WTC11 (cell line): ENCODE measurements around the gene DNM3. TPM values are rescaled to one million over a fixed set of nuclear protein-coding genes. Genes with fewer than 3 reads are reported as not detected.

Experiments
- ATAC-seq: fragments of 200-7000 bp; cut with Tn5 transposase; 2 replicates; pipeline ENCODE4 v1.10.0; 2021; ENCODE audit warnings: mild to moderate bottlenecking, moderate library complexity
- CTCF ChIA-PET: fragments of 300-600 bp; sonication (Branson Sonifier 250); formaldehyde crosslinking; loops from one replicate; lab custom pipeline; 2021; ENCODE audit warnings: antibody characterized with exemption; lab: Charles Lee
- POLR2A ChIA-PET: fragments of 350-600 bp; sonication (Branson Sonifier 250); formaldehyde crosslinking; loops from one replicate; lab custom pipeline; 2021; ENCODE audit warnings: antibody characterized with exemption; lab: Charles Lee
- DNase-seq: peaks from one replicate; pipeline ENCODE4 v3.0.0; 2021; ENCODE audit warnings: low spot score
- H3K27ac Mint-ChIP-seq: 2 replicates; pipeline ENCODE4 v1.8.0; 2021; ENCODE audit warnings: mixed read lengths
- H3K27me3 Mint-ChIP-seq: 2 replicates; pipeline ENCODE4 v1.8.0; 2021; ENCODE audit warnings: low read depth, mild to moderate bottlenecking, moderate library complexity, mixed read lengths
- H3K36me3 Mint-ChIP-seq: 2 replicates; pipeline ENCODE4 v1.8.0; 2021; ENCODE audit warnings: mixed read lengths
- H3K4me1 Mint-ChIP-seq: 2 replicates; pipeline ENCODE4 v1.8.0; 2022; ENCODE audit warnings: mixed read lengths
- H3K4me3 Mint-ChIP-seq: 2 replicates; pipeline ENCODE4 v1.8.0; 2021; ENCODE audit warnings: mild to moderate bottlenecking, moderate library complexity, mixed read lengths
- H3K9me3 Mint-ChIP-seq: 2 replicates; pipeline ENCODE4 v1.8.0; 2021; ENCODE audit warnings: mixed read lengths
- AR ChIP-seq: fragments of 250-450 bp; sonication (Bioruptor Pico); IDR thresholded peaks from 2 replicates; pipeline ENCODE4 v1.9.0; 2021; ENCODE audit warnings: mild to moderate bottlenecking
- ATF2 ChIP-seq: sonication (generic); formaldehyde crosslinking; IDR thresholded peaks from 2 replicates; pipeline ENCODE4 v1.8.1; 2022; ENCODE audit warnings: low read depth, missing genetic modification reagents, borderline replicate concordance
- ETV6 ChIP-seq: sonication (generic); formaldehyde crosslinking; IDR thresholded peaks from 2 replicates; pipeline ENCODE4 v1.8.1; 2022; ENCODE audit warnings: mild to moderate bottlenecking, missing genetic modification reagents
- FOXK1 ChIP-seq: sonication (generic); formaldehyde crosslinking; IDR thresholded peaks from 2 replicates; pipeline ENCODE4 v1.8.0; 2022; ENCODE audit warnings: mild to moderate bottlenecking, moderate library complexity, missing genetic modification reagents
- HMGA2 ChIP-seq: fragments of 250-450 bp; sonication (Bioruptor Pico); IDR thresholded peaks from 2 replicates; pipeline ENCODE4 v1.4.0; 2021; ENCODE audit warnings: mild to moderate bottlenecking, moderate library complexity
- MAX ChIP-seq: sonication (generic); formaldehyde crosslinking; IDR thresholded peaks from 2 replicates; pipeline ENCODE4 v1.8.0; 2022; ENCODE audit warnings: mild to moderate bottlenecking, missing genetic modification reagents
- NFE2L1 ChIP-seq: sonication (generic); formaldehyde crosslinking; IDR thresholded peaks from 2 replicates; pipeline ENCODE4 v1.8.1; 2023; ENCODE audit warnings: missing genetic modification reagents
- NR1H2 ChIP-seq: sonication (generic); formaldehyde crosslinking; IDR thresholded peaks from 2 replicates; pipeline ENCODE4 v1.9.0; 2021; ENCODE audit warnings: mild to moderate bottlenecking, moderate library complexity, missing genetic modification reagents
- OVOL2 ChIP-seq: fragments of 250-450 bp; sonication (Bioruptor Pico); IDR thresholded peaks from 2 replicates; pipeline ENCODE4 v1.9.0; 2021; ENCODE audit warnings: mild to moderate bottlenecking, borderline replicate concordance
- PRDM15 ChIP-seq: sonication (generic); formaldehyde crosslinking; IDR thresholded peaks from 2 replicates; pipeline ENCODE4 v1.8.0; 2022; ENCODE audit warnings: missing genetic modification reagents
- PREB ChIP-seq: sonication (generic); formaldehyde crosslinking; IDR thresholded peaks from 2 replicates; pipeline ENCODE4 v1.8.1; 2022; ENCODE audit warnings: mild to moderate bottlenecking, missing genetic modification reagents, moderate library complexity, borderline replicate concordance
- SMAD3 ChIP-seq: sonication (generic); formaldehyde crosslinking; IDR thresholded peaks from 2 replicates; pipeline ENCODE4 v1.8.0; 2022; ENCODE audit warnings: missing genetic modification reagents, mild to moderate bottlenecking, borderline replicate concordance
- SOX15 ChIP-seq: fragments of 250-450 bp; sonication (Bioruptor Pico); IDR thresholded peaks from 2 replicates; pipeline ENCODE4 v1.9.0; 2021; ENCODE audit warnings: mild to moderate bottlenecking
- ZNF263 ChIP-seq: sonication (generic); formaldehyde crosslinking; IDR thresholded peaks from 2 replicates; pipeline ENCODE4 v1.8.1; 2022; ENCODE audit warnings: low read depth, mild to moderate bottlenecking, moderate library complexity, missing genetic modification reagents
- ZNF281 ChIP-seq: sonication (generic); formaldehyde crosslinking; IDR thresholded peaks from 2 replicates; pipeline ENCODE4 v1.8.0; 2023; ENCODE audit warnings: mild to moderate bottlenecking, missing genetic modification reagents
- ZNF671 ChIP-seq: fragments of 250-450 bp; sonication (Bioruptor Pico); IDR thresholded peaks from 2 replicates; pipeline ENCODE4 v1.8.0; 2021; ENCODE audit warnings: mild to moderate bottlenecking
- total RNA-seq: library from RNA; stranded (reverse); gene quantifications from 3 replicates; pipeline ENCODE4 v1.2.3, GENCODE V29; 2021

Gene DNM3
- total RNA-seq, 1 experiment from 2014 or later: 1.9 TPM

- ChIA-PET CTCF (interaction anchor here (1.0 to 2.5 kb wide), 2 partner anchors 9 to 11 kb away, joined by 5 to 22 read pairs; no protein-coding TSS in a partner anchor), POLR2A (no interaction called here)
- no peaks in the 10 kb centered on the region for H3K9me3 Mint-ChIP-seq
- ATAC-seq: peak; percentile 58
- no peaks in the 10 kb centered on the region for H3K36me3 Mint-ChIP-seq
- peaks cover 3% of the 10 kb centered on the region; the same call in 1 of the 2 replicates for H3K27me3 Mint-ChIP-seq
- DNase-seq: peak; percentile 47
- H3K27ac Mint-ChIP-seq: 0 out of 2 replicates have a peak overlapping the region, but pooled peaks have one; percentile 75
- no peak overlapping the region for H3K4me3 Mint-ChIP-seq
- peaks cover 43% of the 10 kb centered on the region for H3K4me1 Mint-ChIP-seq
- no peak for TF ChIP-seq PREB
- no peak for TF ChIP-seq FOXK1 (CRISPR knock-in tag)
- TF ChIP-seq SOX15 (CRISPR knock-in tag): no peak
- peak; percentile 72; the same call in 1 of the 2 replicates for TF ChIP-seq MAX (CRISPR knock-in tag)
- no peak for TF ChIP-seq NFE2L1 (CRISPR knock-in tag)
- no peak for TF ChIP-seq OVOL2 (CRISPR knock-in tag)
- TF ChIP-seq ATF2 (CRISPR knock-in tag): no peak
- no peak for TF ChIP-seq ETV6 (CRISPR knock-in tag)
- 0 out of 2 replicates have a peak, but pooled peaks have one; percentile 31 for TF ChIP-seq ZNF281 (CRISPR knock-in tag)
- no peak for TF ChIP-seq ZNF671 (CRISPR knock-in tag)
- no peak for TF ChIP-seq SMAD3 (CRISPR knock-in tag)
- no peak for TF ChIP-seq AR (CRISPR knock-in tag)
- TF ChIP-seq PRDM15 (CRISPR knock-in tag): no peak
- no peak for TF ChIP-seq NR1H2
- no peak for TF ChIP-seq ZNF263 (CRISPR knock-in tag)
- no peak for TF ChIP-seq HMGA2 (CRISPR knock-in tag)
These were observed 549.6 kb downstream of the DNM3 start for GRCh38 chr1:172390683-172391551.
